ENCODE measurements around the gene FABP6.
"Not testable (repeated sequence)": the region's sequence is repeated elsewhere in the genome, so short reads cannot be mapped to it uniquely, and the experiment has no call there.

Gene FABP6

GRCh38 chr5:160229190-160229742, at the start of gene FABP6:
FABP6 (plus strand) TSS chr5:160229506; CDS start chr5:160229558, 52 bp downstream.
- no peak for DNase-seq (ENCODE audit: low read depth in 1 of 2, low spot score in 1 of 2)
- no peak for TF ChIP-seq JUND (IDR thresholded peaks at IDR 0.05; ENCODE audit: low read depth)
- in situ Hi-C loops (cut with HindIII; ENCODE audit: low pct_unique_long_range_greater_than_20kb, low sequenced_read_pairs), result no loop called here

GRCh38 chr5:160180931-160181330, 48.4 kb upstream of the FABP6 start:
- no peak for TF ChIP-seq JUND (IDR thresholded peaks at IDR 0.05; ENCODE audit: low read depth)
- no peak for DNase-seq (ENCODE audit: low read depth in 1 of 2, low spot score in 1 of 2)
- in situ Hi-C loops (cut with HindIII; ENCODE audit: low pct_unique_long_range_greater_than_20kb, low sequenced_read_pairs), result no loop called here

- no peak for TF ChIP-seq JUND (IDR thresholded peaks at IDR 0.05; ENCODE audit: low read depth)
- in situ Hi-C loops (cut with HindIII; ENCODE audit: low pct_unique_long_range_greater_than_20kb, low sequenced_read_pairs), result no loop called here
- DNase-seq (ENCODE audit: low read depth in 1 of 2, low spot score in 1 of 2), result no peak
Observed at GRCh38 chr5:160181965-160182622, 47.2 kb upstream of the FABP6 start.

GRCh38 chr5:160183075-160183474, 46.2 kb upstream of the FABP6 start:
- in situ Hi-C loops (cut with HindIII; ENCODE audit: low pct_unique_long_range_greater_than_20kb, low sequenced_read_pairs), result no loop called here
- TF ChIP-seq JUND (IDR thresholded peaks at IDR 0.05; ENCODE audit: low read depth), result no peak
- DNase-seq (ENCODE audit: low read depth in 1 of 2, low spot score in 1 of 2), result peak in 1 of 2 experiments; percentile 37

GRCh38 chr5:160185626-160186360, 43.5 kb upstream of the FABP6 start:
- TF ChIP-seq JUND (IDR thresholded peaks at IDR 0.05; ENCODE audit: low read depth), result no peak
- no peak for DNase-seq (ENCODE audit: low read depth in 1 of 2, low spot score in 1 of 2)
- in situ Hi-C loops (cut with HindIII; ENCODE audit: low pct_unique_long_range_greater_than_20kb, low sequenced_read_pairs), result no loop called here

GRCh38 chr5:160186480-160186879, 42.8 kb upstream of the FABP6 start:
- no peak for DNase-seq (ENCODE audit: low read depth in 1 of 2, low spot score in 1 of 2)
- in situ Hi-C loops (cut with HindIII; ENCODE audit: low pct_unique_long_range_greater_than_20kb, low sequenced_read_pairs), result no loop called here
- no peak for TF ChIP-seq JUND (IDR thresholded peaks at IDR 0.05; ENCODE audit: low read depth)

- TF ChIP-seq JUND (IDR thresholded peaks at IDR 0.05; ENCODE audit: low read depth), result no peak
- in situ Hi-C loops (cut with HindIII; ENCODE audit: low pct_unique_long_range_greater_than_20kb, low sequenced_read_pairs), result no loop called here
- DNase-seq (ENCODE audit: low read depth in 1 of 2, low spot score in 1 of 2), result no peak
Observed at GRCh38 chr5:160187091-160187490, 42.2 kb upstream of the FABP6 start.

- no peak for TF ChIP-seq JUND (IDR thresholded peaks at IDR 0.05; ENCODE audit: low read depth)
- in situ Hi-C loops (cut with HindIII; ENCODE audit: low pct_unique_long_range_greater_than_20kb, low sequenced_read_pairs), result no loop called here
- DNase-seq (ENCODE audit: low read depth in 1 of 2, low spot score in 1 of 2), result peak in 1 of 2 experiments; percentile 45
Observed at GRCh38 chr5:160188141-160189015, 40.9 kb upstream of the FABP6 start.

- in situ Hi-C loops (cut with HindIII; ENCODE audit: low pct_unique_long_range_greater_than_20kb, low sequenced_read_pairs), result no loop called here
- DNase-seq (ENCODE audit: low read depth in 1 of 2, low spot score in 1 of 2), result no peak
- no peak for TF ChIP-seq JUND (IDR thresholded peaks at IDR 0.05; ENCODE audit: low read depth)
Observed at GRCh38 chr5:160192424-160192823, 36.9 kb upstream of the FABP6 start.

- DNase-seq (ENCODE audit: low read depth in 1 of 2, low spot score in 1 of 2); in situ Hi-C loops (cut with HindIII; ENCODE audit: low pct_unique_long_range_greater_than_20kb, low sequenced_read_pairs): not testable (repeated sequence)
Observed at GRCh38 chr5:160193076-160193475, 36.2 kb upstream of the FABP6 start.

GRCh38 chr5:160193790-160194189, 35.5 kb upstream of the FABP6 start:
- DNase-seq (ENCODE audit: low read depth in 1 of 2, low spot score in 1 of 2); in situ Hi-C loops (cut with HindIII; ENCODE audit: low pct_unique_long_range_greater_than_20kb, low sequenced_read_pairs): not testable (repeated sequence)

- no peak for DNase-seq (ENCODE audit: low read depth in 1 of 2, low spot score in 1 of 2)
- TF ChIP-seq JUND (IDR thresholded peaks at IDR 0.05; ENCODE audit: low read depth), result no peak
- in situ Hi-C loops (cut with HindIII; ENCODE audit: low pct_unique_long_range_greater_than_20kb, low sequenced_read_pairs), result no loop called here
Observed at GRCh38 chr5:160197341-160198144, 31.8 kb upstream of the FABP6 start.
